ENCODE results near the gene PPP3CB.

DNA sequence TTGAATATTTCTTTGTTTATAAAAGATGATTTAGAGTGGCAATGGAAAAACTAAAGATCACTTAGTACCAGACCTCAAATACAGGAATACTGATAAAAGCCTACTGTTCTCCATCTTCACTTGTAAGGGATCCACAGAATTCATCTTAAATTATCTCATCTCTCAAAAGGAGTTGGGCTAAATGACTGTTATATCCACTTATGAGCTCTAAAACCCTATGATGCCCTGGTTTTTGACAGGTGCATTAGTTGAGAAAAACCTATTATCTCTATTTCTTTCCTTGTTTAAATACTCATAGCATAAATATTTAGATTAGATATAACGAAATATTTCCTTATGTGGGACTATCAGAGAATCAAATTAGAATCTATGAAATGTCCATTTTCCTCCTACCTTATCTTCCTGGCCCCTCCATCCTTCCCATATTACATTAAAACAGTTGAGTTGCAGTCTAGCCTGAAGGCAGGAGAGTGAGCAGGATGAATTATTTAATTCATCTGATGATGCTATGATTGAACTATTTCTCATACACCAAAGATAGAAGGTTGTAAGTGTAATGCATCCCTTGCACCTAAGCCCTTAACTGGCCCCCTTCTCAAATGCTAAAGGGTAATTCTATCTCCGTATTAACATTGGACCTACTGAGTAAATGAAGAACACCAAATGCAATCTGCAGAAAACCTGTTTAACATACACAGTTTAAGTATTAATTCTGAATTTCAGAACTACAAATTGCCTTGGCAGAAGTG, 29.7 kb downstream of the PPP3CB start:
- TF ChIP-seq POLR2A (IDR thresholded peaks at IDR 0.05; ENCODE audit: low read depth, low read length) (no peak), POLR2AphosphoS5 (IDR thresholded peaks at IDR 0.05; ENCODE audit: low read depth, low read length) (no peak), TAF1 (IDR thresholded peaks at IDR 0.05; ENCODE audit: low read depth, low read length) (no peak), SPI1 (IDR thresholded peaks at IDR 0.05; ENCODE audit: low read depth, low read length) (no peak), POU2F2 (IDR thresholded peaks at IDR 0.05; ENCODE audit: low read depth, low read length) (no peak)
